GM23338 (cell line): ENCODE measurements around the gene BLOC1S1.

Experiments used
- CREB1 ChIP-seq: fragments of 250-450 bp; sonication (Bioruptor Pico); IDR thresholded peaks from 2 replicates; pipeline ENCODE4 v1.5.0; 2020; ENCODE audit warnings: low read depth, mild to moderate bottlenecking, moderate library complexity
- CTCF ChIP-seq, 2 experiments: fragments of 200-600 bp in 1 of 2; sonication (generic) in 1 of 2; conservative IDR thresholded peaks; 2 replicates each; pipeline versions ENCODE4 v1.5.1 to v1.6.1; 2016 to 2017; ENCODE audit warnings: antibody characterized with exemption in 2 of 2, low read depth in 2 of 2, mild to moderate bottlenecking in 2 of 2, moderate library complexity in 1 of 2
- EZH2 ChIP-seq: fragments of 200-600 bp; sonication (generic); IDR thresholded peaks from one replicate; pipeline ENCODE4 v1.8.0; 2017; ENCODE audit warnings: antibody characterized with exemption, mild to moderate bottlenecking, low read depth; ENCODE audit not compliant: unreplicated experiment
- EZH2phosphoT487 ChIP-seq: fragments of 200-600 bp; sonication (generic); IDR thresholded peaks from one replicate; pipeline ENCODE4 v1.8.1; 2018; ENCODE audit warnings: antibody characterized with exemption; ENCODE audit not compliant: unreplicated experiment
- JUNB ChIP-seq: IDR thresholded peaks from one replicate; pipeline ENCODE4 v1.6.1; 2016; ENCODE audit warnings: antibody characterized with exemption; ENCODE audit not compliant: unreplicated experiment
- POLR2AphosphoS5 ChIP-seq: IDR thresholded peaks from 2 replicates; pipeline ENCODE4 v1.6.1; 2016; ENCODE audit warnings: antibody characterized with exemption, low read depth
- REST ChIP-seq: IDR thresholded peaks from one replicate; pipeline ENCODE4 v1.6.1; 2018; ENCODE audit warnings: antibody characterized with exemption; ENCODE audit not compliant: unreplicated experiment
- STAT1 ChIP-seq: IDR thresholded peaks from one replicate; pipeline ENCODE4 v1.6.1; 2016; ENCODE audit warnings: antibody characterized with exemption; ENCODE audit not compliant: unreplicated experiment
- ZNF331 ChIP-seq: fragments of 250-450 bp; sonication (Bioruptor Pico); IDR thresholded peaks from 2 replicates; pipeline ENCODE4 v1.5.0; 2020; ENCODE audit warnings: low read depth, mild to moderate bottlenecking, moderate library complexity

- TF ChIP-seq POLR2AphosphoS5 (no peak), CTCF (conservative IDR thresholded peaks at IDR 0.05; ENCODE audit: low read depth in 2 of 2) (no peak), EZH2 (no peak), CREB1 (CRISPR knock-in tag) (no peak), REST (no peak), EZH2phosphoT487 (no peak), ZNF331 (CRISPR knock-in tag) (no peak), JUNB (no peak), STAT1 (no peak)
These were observed 26.9 kb upstream of the BLOC1S1 start for GRCh38 chr12:55688716-55689655.
